ENCODE measurements around the gene MASP1. TPM values are rescaled to one million over a fixed set of nuclear protein-coding genes. Genes with fewer than 3 reads are reported as not detected.

Gene MASP1
- total RNA-seq, 1 donor from 2014 or later: 2.6 TPM

DNA sequence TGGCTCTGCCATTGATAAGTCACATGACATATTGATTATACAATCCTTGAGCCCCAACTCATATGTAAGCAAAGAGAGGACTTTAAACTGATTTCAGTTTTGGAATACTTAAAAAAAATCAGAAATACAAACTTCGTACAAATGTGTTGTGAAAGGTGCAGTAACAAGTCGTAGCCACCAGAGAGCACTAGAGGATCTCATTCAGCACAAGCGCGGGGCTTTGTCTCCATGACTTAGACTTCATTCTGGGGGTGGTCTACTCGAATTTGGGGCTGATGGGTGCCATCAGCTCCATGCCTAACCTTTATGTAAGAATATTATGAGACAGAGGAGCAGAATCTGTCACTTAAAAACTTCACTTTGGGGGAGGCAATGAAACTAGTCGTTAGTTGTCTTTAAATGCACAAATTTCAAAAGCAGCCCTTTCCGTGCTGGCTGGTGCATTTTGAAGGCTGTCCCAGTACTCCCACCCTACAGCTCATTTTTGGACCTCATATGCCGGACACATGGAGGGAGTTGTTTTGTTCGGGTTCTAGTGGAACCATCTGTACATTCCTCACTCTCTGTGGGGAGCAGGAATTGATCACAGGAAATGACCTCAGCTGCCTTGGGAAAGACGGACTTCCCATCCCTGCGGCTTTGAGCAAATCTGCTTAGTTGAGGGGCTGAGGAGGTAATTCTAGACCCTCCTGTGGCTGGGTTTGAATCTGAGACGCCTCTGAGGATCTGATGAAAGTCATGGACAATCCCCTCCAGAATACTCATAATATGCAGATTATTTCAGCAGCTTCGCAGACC lies 27.5 kb upstream of the MASP1 start:
- peak overlapping the region; percentile 41 to 55 for H3K4me3 ChIP-seq
- H3K27ac ChIP-seq: no peak overlapping the region
- DNase-seq (ENCODE audit: low spot score in 2 of 2): peak in 1 of 2 donors; percentile 68
- no peaks in the 10 kb centered on the region for H3K27me3 ChIP-seq
- peaks cover 6 to 10% of the 10 kb centered on the region in 2 donors for H3K4me1 ChIP-seq
- H3K36me3 ChIP-seq: no peaks in the 10 kb centered on the region
- no peaks in the 10 kb centered on the region for H3K9me3 ChIP-seq
- TF ChIP-seq CTCF (IDR thresholded peaks at IDR 0.05): peak; percentile 73 to 89 (median 89)
- intact Hi-C loops (cut with DNase I): loop anchor here (1.0 to 2.0 kb wide), 3 partner anchors 98 to 395 kb away; no protein-coding TSS in a partner anchor

DNA sequence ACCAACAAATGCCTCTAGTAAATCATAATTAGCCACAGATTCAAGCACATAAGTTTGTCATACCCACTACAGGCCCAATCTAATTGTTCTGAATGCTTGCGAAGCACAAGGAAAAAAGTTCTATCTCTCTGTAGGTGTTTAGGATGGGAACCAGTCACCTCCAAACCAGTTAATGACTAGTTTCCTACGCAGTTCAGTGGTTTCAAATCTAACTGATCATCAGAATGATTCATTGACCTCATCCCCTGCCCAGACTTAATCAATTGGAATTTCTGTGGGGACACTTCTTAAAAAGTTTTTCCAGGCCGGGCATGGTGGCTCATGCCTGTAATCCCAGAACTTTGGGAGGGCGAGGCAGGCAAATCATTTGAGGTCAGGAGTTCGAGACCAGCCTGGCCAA lies 24.3 kb upstream of the MASP1 start:
- TF ChIP-seq CTCF (IDR thresholded peaks at IDR 0.05): no peak

DNA sequence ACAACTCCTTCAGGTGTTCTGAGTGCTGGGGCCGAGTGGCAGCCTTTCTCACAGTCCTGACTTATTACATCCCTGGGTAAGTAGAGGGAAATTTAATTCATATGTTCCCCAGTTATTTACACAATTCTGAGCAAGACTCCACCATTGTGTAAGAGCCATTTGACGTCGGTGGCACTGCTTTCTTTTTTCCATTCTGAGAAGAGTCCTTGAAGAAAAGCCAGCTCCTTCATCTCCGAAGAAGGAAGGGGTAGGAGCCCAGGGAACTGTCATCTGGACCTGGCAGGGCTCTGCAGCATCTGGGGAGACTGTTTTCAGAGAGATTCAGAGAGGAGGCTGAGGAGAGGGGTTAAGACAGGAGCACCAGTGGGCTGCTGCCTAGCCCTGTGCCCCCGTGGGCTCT lies 22.6 kb upstream of the MASP1 start:
- Histone ChIP-seq H3K4me1 (peaks cover 3% of the 10 kb centered on the region in 2 donors), H3K4me3 (no peak overlapping the region), H3K27ac (no peak overlapping the region), H3K36me3 (no peaks in the 10 kb centered on the region), H3K27me3 (no peaks in the 10 kb centered on the region), H3K9me3 (no peaks in the 10 kb centered on the region)
- DNase-seq (ENCODE audit: low spot score in 2 of 2): no peak
- no peak for TF ChIP-seq CTCF (IDR thresholded peaks at IDR 0.05)
- intact Hi-C loops (cut with DNase I): no loop called here

More for the DNA sequence above, 24.3 kb upstream of the MASP1 start:
- no peaks in the 10 kb centered on the region for H3K36me3 ChIP-seq
- DNase-seq (ENCODE audit: low spot score in 2 of 2): no peak
- intact Hi-C loops (cut with DNase I): no loop called here
- no peak overlapping the region for H3K4me3 ChIP-seq
- no peak overlapping the region for H3K27ac ChIP-seq
- no peaks in the 10 kb centered on the region for H3K27me3 ChIP-seq
- peaks cover 6 to 10% of the 10 kb centered on the region in 2 donors for H3K4me1 ChIP-seq
- H3K9me3 ChIP-seq: no peaks in the 10 kb centered on the region

DNA sequence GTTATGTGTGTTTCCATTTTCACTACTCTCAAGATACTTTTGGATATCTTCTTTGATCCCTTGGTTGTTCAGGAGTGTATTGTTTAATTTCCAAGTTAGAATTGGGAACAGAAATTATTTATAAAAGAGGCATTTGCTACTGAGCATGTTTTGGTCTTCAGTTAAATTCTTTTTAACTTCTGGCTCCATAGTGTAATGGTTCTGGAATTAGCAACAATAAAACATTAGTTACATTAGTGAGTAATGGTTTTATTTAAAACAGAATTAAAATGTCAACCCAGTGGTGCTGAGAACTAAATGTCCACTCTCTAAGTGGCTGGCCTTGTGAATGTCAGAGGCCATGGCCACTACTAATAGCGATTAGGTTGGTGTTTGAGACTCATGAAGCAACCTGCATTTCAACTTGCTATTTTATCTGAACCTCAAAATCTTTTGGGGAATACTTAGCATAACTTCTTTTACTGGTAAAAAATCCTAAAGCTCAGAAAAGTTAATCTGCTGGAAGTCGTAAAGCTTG lies 19.5 kb upstream of the MASP1 start:
- intact Hi-C loops (cut with DNase I): no loop called here
- no peaks in the 10 kb centered on the region for H3K4me1 ChIP-seq
- no peak for TF ChIP-seq CTCF (IDR thresholded peaks at IDR 0.05)
- H3K36me3 ChIP-seq: no peaks in the 10 kb centered on the region
- no peak overlapping the region for H3K4me3 ChIP-seq
- no peak for DNase-seq (ENCODE audit: low spot score in 2 of 2)
- H3K9me3 ChIP-seq: no peaks in the 10 kb centered on the region
- H3K27me3 ChIP-seq: no peaks in the 10 kb centered on the region
- no peak overlapping the region for H3K27ac ChIP-seq

DNA sequence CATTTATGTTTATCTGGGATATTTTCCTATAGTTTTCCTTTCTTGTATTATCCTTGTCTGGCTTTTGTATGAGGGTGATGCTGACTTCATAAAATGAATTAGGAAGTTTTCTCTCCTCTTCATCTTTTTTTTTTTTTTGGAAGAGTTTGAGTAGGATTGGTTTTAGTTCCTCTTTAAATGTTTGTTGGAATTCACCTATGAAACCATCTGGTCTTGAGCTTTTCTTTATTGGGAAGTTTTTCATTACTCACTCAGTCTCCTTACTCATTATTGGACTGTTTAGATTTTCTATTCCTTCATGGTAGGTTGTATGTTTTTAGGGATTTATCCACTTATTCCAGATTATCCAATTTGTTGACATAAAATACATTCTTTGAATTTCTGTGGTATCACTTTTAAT lies 18.7 kb upstream of the MASP1 start:
- no peak for DNase-seq (ENCODE audit: low spot score in 2 of 2)
- no peak for TF ChIP-seq CTCF (IDR thresholded peaks at IDR 0.05)
- Histone ChIP-seq H3K4me3 (no peak overlapping the region), H3K4me1 (no peaks in the 10 kb centered on the region), H3K27me3 (no peaks in the 10 kb centered on the region), H3K9me3 (no peaks in the 10 kb centered on the region), H3K27ac (no peak overlapping the region), H3K36me3 (no peaks in the 10 kb centered on the region)
- intact Hi-C loops (cut with DNase I): no loop called here
